Left lobe of liver (tissue), 2 donors: Measurements from ENCODE around the gene S100P. TPM values are rescaled to one million over a fixed set of nuclear protein-coding genes. Genes with fewer than 3 reads are reported as not detected.

Experiments used
- ATAC-seq: fragments of 200-7000 bp; cut with Tn5 transposase; one replicate; pipeline ENCODE4 v1.9.1; 2020; ENCODE audit warnings: mild to moderate bottlenecking, moderate library complexity
- DNase-seq: peaks from one replicate; pipeline ENCODE4 v3.0.0-alpha.2; 2020; ENCODE audit warnings: low spot score
- total RNA-seq: library from RNA; stranded (reverse); gene quantifications from one replicate; pipeline ENCODE4 v1.2.1, GENCODE V29; 2021
- donor health status: DM: no; HTN: no; CAD: no; lungs with moderate emphysema.
- donor health status: DM: no; HTN: yes; CAD: no.

The S100P gene
- total RNA-seq, 1 donor from 2014 or later, result 2.3 TPM

GRCh38 chr4:6742989-6743388 is 49.3 kb downstream of the S100P start:
- DNase-seq (no peak), ATAC-seq (no peak)

Other genes with a start within 250 kb of the S100P start
- 0.13 TPM for gene PPP2R2C, start 221.3 kb upstream of the S100P start, total RNA-seq
- 41.5 TPM for gene MAN2B2, start 118.7 kb upstream of the S100P start, total RNA-seq
- 130 TPM for gene MRFAP1, start 53.2 kb upstream of the S100P start, total RNA-seq
- gene MRFAP1L1, start 16.0 kb downstream of the S100P start, total RNA-seq, result 26.7 TPM
- 6.5 TPM for gene BLOC1S4, start 22.3 kb downstream of the S100P start, total RNA-seq
- gene KIAA0232, start 88.8 kb downstream of the S100P start, total RNA-seq, result 16.6 TPM
- 29.3 TPM for gene TBC1D14, start 215.9 kb downstream of the S100P start, total RNA-seq